SH-SY5Y (cell line): ENCODE results near the gene SMIM35.

ENCODE experiments used
- GATA2 ChIP-seq: IDR thresholded peaks from 2 replicates; pipeline ENCODE4 v1.6.1; 2011; ENCODE audit warnings: mild to moderate bottlenecking, low read depth, low read length
- GATA3 ChIP-seq: IDR thresholded peaks from 2 replicates; pipeline ENCODE4 v1.6.1; 2011; ENCODE audit warnings: low read depth, mild to moderate bottlenecking, low read length, moderate library complexity

DNA sequence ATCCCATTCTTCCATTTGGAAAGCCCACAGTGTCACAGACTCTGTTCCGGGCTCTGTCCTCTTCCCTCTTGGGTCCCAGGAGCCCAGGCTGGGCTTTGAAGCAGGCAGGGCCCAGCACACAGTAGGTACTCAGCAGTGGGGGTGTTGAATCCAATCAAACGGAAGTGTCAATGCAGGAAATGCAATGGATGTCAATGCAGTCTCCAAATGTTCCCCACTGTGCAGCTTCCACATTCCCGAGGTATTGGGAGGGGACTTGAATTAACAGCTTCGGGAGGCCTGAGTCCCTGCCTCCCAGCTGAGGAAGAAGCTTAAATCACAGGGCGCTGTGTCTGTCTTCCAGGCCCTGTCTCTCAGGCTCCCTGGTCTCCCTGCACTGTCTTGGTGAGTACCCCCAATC lies 21.8 kb upstream of the SMIM35 start:
- TF ChIP-seq GATA2: no peak
- no peak for TF ChIP-seq GATA3
